Body of pancreas (tissue), 4 donors: Measurements from ENCODE around the gene CEP128. TPM values are rescaled to one million over a fixed set of nuclear protein-coding genes. Genes with fewer than 3 reads are reported as not detected.

Experiments
- ATAC-seq: fragments of 150-250 bp; one replicate; pipeline ENCODE4 v1.9.1; 2016
- DNase-seq, 4 donors: peaks; one replicate each; pipeline ENCODE4 v3.0.0-alpha.2; 2019
- H3K27ac ChIP-seq, 4 donors: fragments of 200-600 bp; sonication (generic); 1 replicate in 3 of 4; 2 replicates in 1 of 4; pipeline versions ENCODE4 v1.5.1 to v1.6.1; 2016 to 2019; ENCODE audit warnings: mild to moderate bottlenecking in 1 of 4, mixed read lengths in 1 of 4, moderate library complexity in 1 of 4
- H3K27me3 ChIP-seq, 2 donors: fragments of 200-600 bp; sonication (generic); one replicate each; pipeline ENCODE4 v1.6.0; 2016; ENCODE audit warnings: mild to moderate bottlenecking in 1 of 2
- H3K36me3 ChIP-seq, 2 donors: fragments of 200-600 bp; sonication (generic); replicated peaks in 1 of 2; 2 replicates each; pipeline ENCODE4 v1.5.1; 2016; ENCODE audit warnings: low read depth in 2 of 2; ENCODE audit not compliant: insufficient read depth in 1 of 2
- H3K4me1 ChIP-seq: fragments of 200-600 bp; sonication (generic); one replicate; pipeline ENCODE4 v1.6.0; 2016
- H3K4me3 ChIP-seq, 2 donors: fragments of 200-600 bp; sonication (generic); 1 replicate in 1 of 2; 2 replicates in 1 of 2; pipeline ENCODE4 v1.5.1; 2016 to 2019
- H3K9me3 ChIP-seq, 3 donors: fragments of 200-600 bp; sonication (generic); 1 replicate in 2 of 3; 2 replicates in 1 of 3; pipeline ENCODE4 v1.5.1; 2016
- CTCF ChIP-seq, 7 experiments: fragments of 450-650 bp in 4 of 7; fragments of 200-600 bp in 3 of 7; sonication (generic) in 3 of 7; IDR thresholded peaks; one replicate each; pipeline ENCODE4 v1.5.1; 2016 to 2019; ENCODE audit warnings: antibody characterized with exemption in 7 of 7
- POLR2A ChIP-seq, 3 donors: fragments of 450-650 bp; IDR thresholded peaks; one replicate each; pipeline ENCODE4 v1.6.1; 2016; ENCODE audit warnings: antibody characterized with exemption in 3 of 3, mild to moderate bottlenecking in 2 of 3
- WGBS, 2 donors: methylation state at CpG; one replicate each; pipeline ENCODE4 v1.1.5; 2017; 5-methylcytosine and 5-hydroxymethylcytosine counted together
- intact Hi-C: fragments of 100-400 bp; cut with DNase I; formaldehyde crosslinking; loops from one replicate; pipeline ENCODE4 v1.15.1; 2023
- total RNA-seq, 2 donors: library from RNA; depleted of rRNA; stranded (reverse); fragments of >200 nt; gene quantifications; one replicate each; pipeline ENCODE4 v1.1.0, GENCODE V29; 2016

Gene CEP128
- total RNA-seq, 2 donors from 2014 or later = 7.8 to 14.5 TPM

DNA sequence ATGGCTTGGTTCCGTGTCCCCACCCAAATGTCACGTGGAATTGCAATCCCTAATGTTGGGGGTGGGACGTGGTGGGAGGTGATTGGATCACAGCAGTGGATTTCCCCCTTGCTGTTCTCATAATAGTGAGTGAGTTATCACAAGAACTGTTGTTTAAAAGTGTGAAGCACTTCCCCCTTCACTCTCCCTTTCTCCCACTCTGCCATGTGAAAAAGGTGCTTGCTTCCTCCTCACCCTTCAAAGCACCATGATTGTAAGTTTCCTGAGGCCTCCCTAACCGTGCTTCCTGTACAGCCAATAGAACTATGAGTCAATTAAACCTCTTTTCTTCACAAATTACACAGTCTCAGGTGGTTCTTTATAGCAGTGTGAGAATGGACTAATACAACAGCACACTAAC is 5.3 kb upstream of the CEP128 start:
- TF ChIP-seq CTCF (IDR thresholded peaks at IDR 0.05) (no peak), POLR2A (IDR thresholded peaks at IDR 0.05) (no peak)

GRCh38 chr14:80946187-80946586 is 4.6 kb upstream of the CEP128 start:
- no peaks in the 10 kb centered on the region for H3K27me3 ChIP-seq
- H3K36me3 ChIP-seq = no peaks in the 10 kb centered on the region
- ATAC-seq (no peak), DNase-seq (no peak)
- no peak overlapping the region for H3K27ac ChIP-seq
- no peak for TF ChIP-seq POLR2A (IDR thresholded peaks at IDR 0.05)
- TF ChIP-seq CTCF (IDR thresholded peaks at IDR 0.05) = no peak
- peaks cover 5% of the 10 kb centered on the region for H3K4me1 ChIP-seq
- H3K4me3 ChIP-seq = no peak overlapping the region
- H3K9me3 ChIP-seq = no peaks in the 10 kb centered on the region
- WGBS, 2 donors = 25 to 31% methylated on average over 1 of the region's 1 CpG
- intact Hi-C loops = no loop called here

More for the DNA sequence above, 5.3 kb upstream of the CEP128 start:
- Histone ChIP-seq H3K27ac (no peak overlapping the region), H3K4me3 (no peak overlapping the region), H3K9me3 (no peaks in the 10 kb centered on the region), H3K27me3 (no peaks in the 10 kb centered on the region), H3K36me3 (no peaks in the 10 kb centered on the region), H3K4me1 (peaks cover 4% of the 10 kb centered on the region)
- intact Hi-C loops = no loop called here
- DNase-seq (no peak), ATAC-seq (no peak)
- WGBS, 2 donors = 53 to 55% methylated on average over 4 of the region's 4 CpGs

- no peaks in the 10 kb centered on the region for H3K27me3 ChIP-seq
- peaks cover 10% of the 10 kb centered on the region for H3K4me1 ChIP-seq
- no peaks in the 10 kb centered on the region for H3K9me3 ChIP-seq
- DNase-seq (no peak), ATAC-seq (no peak)
- H3K36me3 ChIP-seq = no peaks in the 10 kb centered on the region
- intact Hi-C loops = no loop called here
- WGBS, 2 donors = 58 to 62% methylated on average over 5 of the region's 5 CpGs
- no peak overlapping the region for H3K27ac ChIP-seq
- TF ChIP-seq POLR2A (IDR thresholded peaks at IDR 0.05) (no peak), CTCF (IDR thresholded peaks at IDR 0.05) (no peak)
- H3K4me3 ChIP-seq = no peak overlapping the region
Observed at GRCh38 chr14:80944861-80945617, 3.5 kb upstream of the CEP128 start.

- Histone ChIP-seq H3K36me3 (no peaks in the 10 kb centered on the region), H3K4me3 (no peak overlapping the region), H3K9me3 (no peaks in the 10 kb centered on the region), H3K27me3 (no peaks in the 10 kb centered on the region), H3K27ac (peak overlapping the region in 1 of 4 donors; percentile 47), H3K4me1 (peaks cover 10% of the 10 kb centered on the region)
- intact Hi-C loops = no loop called here
- DNase-seq (no peak), ATAC-seq (no peak)
- WGBS, 2 donors = 20 to 30% methylated on average over 5 of the region's 5 CpGs
- TF ChIP-seq POLR2A (IDR thresholded peaks at IDR 0.05) (no peak), CTCF (IDR thresholded peaks at IDR 0.05) (no peak)
Observed at GRCh38 chr14:80942191-80942600, 658 bp upstream of the CEP128 start.

- no peak for DNase-seq
- Histone ChIP-seq H3K36me3 (no peaks in the 10 kb centered on the region), H3K4me3 (no peak overlapping the region), H3K27ac (no peak overlapping the region), H3K9me3 (no peaks in the 10 kb centered on the region), H3K27me3 (no peaks in the 10 kb centered on the region), H3K4me1 (peaks cover 10% of the 10 kb centered on the region)
- no peak for ATAC-seq
- TF ChIP-seq CTCF (IDR thresholded peaks at IDR 0.05) = no peak
- TF ChIP-seq POLR2A (IDR thresholded peaks at IDR 0.05) = no peak
- intact Hi-C loops = no loop called here
- WGBS, 2 donors = 80 to 85% methylated on average over 1 of the region's 1 CpG
Observed at GRCh38 chr14:80940146-80940545, 1.4 kb downstream of the CEP128 start.
